Prostate gland (tissue), 2 donors: Measurements from ENCODE around the gene PAPPA2. TPM values are rescaled to one million over a fixed set of nuclear protein-coding genes. Genes with fewer than 3 reads are reported as not detected.

Experiments
- DNase-seq: peaks from one replicate; pipeline ENCODE4 v3.0.0-alpha.2; 2019; ENCODE audit warnings: low spot score
- H3K27ac ChIP-seq, 2 donors: fragments of 200-600 bp; sonication (generic); 2 replicates each; pipeline ENCODE4 v1.5.1; 2017 to 2019
- H3K27me3 ChIP-seq: fragments of 200-600 bp; sonication (generic); replicated peaks from 2 replicates; pipeline ENCODE4 v1.5.1; 2019; ENCODE audit not compliant: insufficient read depth
- H3K36me3 ChIP-seq, 2 donors: fragments of 200-600 bp; sonication (generic); 1 replicate in 1 of 2; 2 replicates in 1 of 2; pipeline versions ENCODE4 v1.5.1 to v1.8.1; 2017 to 2019
- H3K4me1 ChIP-seq: fragments of 200-600 bp; sonication (generic); replicated peaks from 2 replicates; pipeline ENCODE4 v1.5.1; 2019
- H3K4me3 ChIP-seq, 2 donors: fragments of 200-600 bp; sonication (generic); 2 replicates each; pipeline ENCODE4 v1.5.1; 2017 to 2019
- H3K9me3 ChIP-seq: fragments of 200-600 bp; sonication (generic); 2 replicates; pipeline ENCODE4 v1.5.1; 2017
- CTCF ChIP-seq, 4 experiments: fragments of 200-600 bp in 2 of 4; fragments of 450-650 bp in 2 of 4; sonication (generic) in 2 of 4; IDR thresholded peaks; 1 replicate in 3 of 4; 2 replicates in 1 of 4; pipeline ENCODE4 v1.5.1; 2016 to 2019; ENCODE audit warnings: antibody characterized with exemption in 4 of 4, mild to moderate bottlenecking in 2 of 4, moderate library complexity in 2 of 4
- POLR2A ChIP-seq: fragments of 450-650 bp; IDR thresholded peaks from one replicate; pipeline ENCODE4 v1.6.1; 2016; ENCODE audit warnings: antibody characterized with exemption, mild to moderate bottlenecking
- POLR2AphosphoS5 ChIP-seq: sonication (generic); formaldehyde crosslinking; IDR thresholded peaks from one replicate; pipeline ENCODE4 v1.6.1; 2017; ENCODE audit warnings: antibody characterized with exemption
- WGBS: methylation state at CpG from one replicate; pipeline ENCODE4 v1.1.5; 2018; 5-methylcytosine and 5-hydroxymethylcytosine counted together
- intact Hi-C: fragments of 100-400 bp; cut with DNase I; formaldehyde crosslinking; loops from one replicate; pipeline ENCODE4 v1.14.2; 2022
- total RNA-seq, 2 donors: library from RNA; depleted of rRNA; stranded (reverse); fragments of >200 nt; gene quantifications; one replicate each; pipeline ENCODE4 v1.1.0, GENCODE V29; 2016

Gene PAPPA2
- total RNA-seq, 2 donors from 2014 or later: 0.36 to 1.9 TPM

GRCh38 chr1:176566004-176566975 lies 103.3 kb downstream of the PAPPA2 start:
- Histone ChIP-seq H3K27ac (no peak overlapping the region), H3K4me3 (no peak overlapping the region), H3K27me3 (no peaks in the 10 kb centered on the region), H3K36me3 (no peaks in the 10 kb centered on the region), H3K9me3 (no peaks in the 10 kb centered on the region), H3K4me1 (no peaks in the 10 kb centered on the region)
- DNase-seq: no peak
- intact Hi-C loops: no loop called here
- TF ChIP-seq CTCF (IDR thresholded peaks at IDR 0.05): no peak
- TF ChIP-seq POLR2AphosphoS5: no peak
- no peak for TF ChIP-seq POLR2A
- WGBS: 10% methylated on average over 2 of the region's 2 CpGs

- H3K27me3 ChIP-seq: no peaks in the 10 kb centered on the region
- no peak overlapping the region for H3K4me3 ChIP-seq
- H3K27ac ChIP-seq: no peak overlapping the region
- DNase-seq: peak; percentile 11
- intact Hi-C loops: no loop called here
- no peaks in the 10 kb centered on the region for H3K4me1 ChIP-seq
- H3K36me3 ChIP-seq: no peaks in the 10 kb centered on the region
- no peaks in the 10 kb centered on the region for H3K9me3 ChIP-seq
- WGBS: 26% methylated on average over 3 of the region's 3 CpGs
- TF ChIP-seq POLR2A: no peak
- TF ChIP-seq POLR2AphosphoS5: peak; percentile 61
- no peak for TF ChIP-seq CTCF (IDR thresholded peaks at IDR 0.05)
These were observed 104.3 kb downstream of the PAPPA2 start for GRCh38 chr1:176567190-176567794.

GRCh38 chr1:176568185-176568584 lies 105.2 kb downstream of the PAPPA2 start:
- Histone ChIP-seq H3K4me3 (no peak overlapping the region), H3K9me3 (no peaks in the 10 kb centered on the region), H3K4me1 (no peaks in the 10 kb centered on the region), H3K36me3 (no peaks in the 10 kb centered on the region), H3K27ac (no peak overlapping the region), H3K27me3 (no peaks in the 10 kb centered on the region)
- intact Hi-C loops: no loop called here
- DNase-seq: no peak
- TF ChIP-seq POLR2AphosphoS5: no peak
- TF ChIP-seq CTCF (IDR thresholded peaks at IDR 0.05): no peak
- TF ChIP-seq POLR2A: no peak
- WGBS: 72% methylated on average over 1 of the region's 1 CpG

- H3K9me3 ChIP-seq: no peaks in the 10 kb centered on the region
- no peak for DNase-seq
- no peaks in the 10 kb centered on the region for H3K36me3 ChIP-seq
- H3K4me1 ChIP-seq: no peaks in the 10 kb centered on the region
- no peak for TF ChIP-seq POLR2A
- no peak for TF ChIP-seq CTCF (IDR thresholded peaks at IDR 0.05)
- TF ChIP-seq POLR2AphosphoS5: no peak
- peaks cover 2% of the 10 kb centered on the region for H3K27me3 ChIP-seq
- intact Hi-C loops: no loop called here
- no peak overlapping the region for H3K27ac ChIP-seq
- H3K4me3 ChIP-seq: no peak overlapping the region
- WGBS: 93% methylated on average over 2 of the region's 2 CpGs
These were observed 111.8 kb downstream of the PAPPA2 start for GRCh38 chr1:176574756-176575155.
